Activated CD8-positive, alpha-beta memory T cell treated with anti-CD3 and anti-CD28 coated beads for 48 hours (primary cell): ENCODE results near the gene PAX3.

ENCODE experiments used
- DNase-seq, 3 experiments: peaks; one replicate each; pipeline ENCODE4 v3.0.0-alpha.2; 2020; ENCODE audit warnings: low read depth in 2 of 3, low spot score in 2 of 3

The PAX3 gene

GRCh38 chr2:222270396-222270795 lies 28.4 kb downstream of the PAX3 start:
- no peak for DNase-seq

- no peak for DNase-seq
Measured at GRCh38 chr2:222269132-222269531, 29.7 kb downstream of the PAX3 start.

GRCh38 chr2:222268311-222268990 lies 30.3 kb downstream of the PAX3 start:
- no peak for DNase-seq

- no peak for DNase-seq
Measured at GRCh38 chr2:222264791-222265320, 33.9 kb downstream of the PAX3 start.

GRCh38 chr2:222261504-222261903 lies 37.3 kb downstream of the PAX3 start:
- DNase-seq: no peak

GRCh38 chr2:222257645-222258044 lies 41.2 kb downstream of the PAX3 start:
- no peak for DNase-seq

- no peak for DNase-seq
Measured at GRCh38 chr2:222256250-222256649, 42.5 kb downstream of the PAX3 start.

GRCh38 chr2:222255090-222255489 lies 43.7 kb downstream of the PAX3 start:
- DNase-seq: no peak

GRCh38 chr2:222250313-222250712 lies 48.5 kb downstream of the PAX3 start:
- DNase-seq: no peak

- no peak for DNase-seq
Measured at GRCh38 chr2:222249444-222249843, 49.4 kb downstream of the PAX3 start.

- DNase-seq: no peak
Measured at GRCh38 chr2:222248818-222249217, 50.0 kb downstream of the PAX3 start.

GRCh38 chr2:222248256-222248655 lies 50.5 kb downstream of the PAX3 start:
- DNase-seq: no peak

GRCh38 chr2:222242532-222242931 lies 56.3 kb downstream of the PAX3 start:
- DNase-seq: no peak

- DNase-seq: no peak
Measured at GRCh38 chr2:222241128-222241870, 57.5 kb downstream of the PAX3 start.

GRCh38 chr2:222240676-222241049 lies 58.1 kb downstream of the PAX3 start:
- DNase-seq: no peak

- no peak for DNase-seq
Measured at GRCh38 chr2:222239945-222240675, 58.7 kb downstream of the PAX3 start.

GRCh38 chr2:222239091-222239490 lies 59.7 kb downstream of the PAX3 start:
- DNase-seq: no peak

GRCh38 chr2:222238072-222238471 lies 60.7 kb downstream of the PAX3 start:
- no peak for DNase-seq

- DNase-seq: no peak
Measured at GRCh38 chr2:222232839-222233238, 66.0 kb downstream of the PAX3 start.

GRCh38 chr2:222232372-222232771 lies 66.4 kb downstream of the PAX3 start:
- DNase-seq: no peak

- DNase-seq: no peak
Measured at GRCh38 chr2:222228054-222228453, 70.7 kb downstream of the PAX3 start.

GRCh38 chr2:222218786-222219185 lies 80.0 kb downstream of the PAX3 start:
- DNase-seq: no peak
